Measurements from ENCODE around the gene COL8A1. TPM values are rescaled to one million over a fixed set of nuclear protein-coding genes. Genes with fewer than 3 reads are reported as not detected.

COL8A1 gene
- total RNA-seq, 4 donors from 2014 or later = 31.5 to 139 (median 71.4) TPM

GRCh38 chr3:99795573-99795972 lies 157.2 kb downstream of the COL8A1 start:
- WGBS = 91% methylated on average over 15 of the region's 15 CpGs
- intact Hi-C loops (cut with DNase I) = no loop called here
- H3K36me3 ChIP-seq = peaks cover 0 to 11% (median 0%) of the 10 kb centered on the region in 4 donors
- H3K27ac ChIP-seq (replicated peaks in 1 of 4) = no peak overlapping the region
- no peak overlapping the region for H3K4me3 ChIP-seq
- H3K9me3 ChIP-seq = no peaks in the 10 kb centered on the region
- DNase-seq (ENCODE audit: extremely low spot score) = no peak
- no peaks in the 10 kb centered on the region for H3K27me3 ChIP-seq
- no peak for TF ChIP-seq CTCF (IDR thresholded peaks at IDR 0.05)
- no peak for TF ChIP-seq POLR2A (IDR thresholded peaks at IDR 0.05; ENCODE audit: low read depth)
- TF ChIP-seq POLR2AphosphoS5 (IDR thresholded peaks at IDR 0.05) = no peak
- no peak for TF ChIP-seq EP300 (IDR thresholded peaks at IDR 0.05)
- no peaks in the 10 kb centered on the region for H3K4me1 ChIP-seq

GRCh38 chr3:99799422-99799821 lies 161.0 kb downstream of the COL8A1 start:
- 81% methylated on average over 4 of the region's 4 CpGs for WGBS
- Histone ChIP-seq H3K4me3 (no peak overlapping the region), H3K4me1 (no peaks in the 10 kb centered on the region), H3K9me3 (no peaks in the 10 kb centered on the region), H3K27me3 (no peaks in the 10 kb centered on the region), H3K27ac (replicated peaks in 1 of 4) (no peak overlapping the region), H3K36me3 (peaks cover 0 to 7% (median 0%) of the 10 kb centered on the region in 4 donors)
- TF ChIP-seq CTCF (IDR thresholded peaks at IDR 0.05) (no peak), EP300 (IDR thresholded peaks at IDR 0.05) (no peak), POLR2A (IDR thresholded peaks at IDR 0.05; ENCODE audit: low read depth) (no peak), POLR2AphosphoS5 (IDR thresholded peaks at IDR 0.05) (no peak)
- intact Hi-C loops (cut with DNase I) = no loop called here
- no peak for DNase-seq (ENCODE audit: extremely low spot score)

GRCh38 chr3:99803297-99803696 lies 164.9 kb downstream of the COL8A1 start:
- no peak for DNase-seq (ENCODE audit: extremely low spot score)
- intact Hi-C loops (cut with DNase I) = no loop called here
- 50% methylated on average over 1 of the region's 1 CpG for WGBS
- Histone ChIP-seq H3K4me3 (no peak overlapping the region), H3K27ac (replicated peaks in 1 of 4) (no peak overlapping the region), H3K4me1 (peaks cover 0 to 5% (median 0%) of the 10 kb centered on the region in 4 donors), H3K9me3 (peaks cover 0 to 9% (median 3%) of the 10 kb centered on the region in 4 donors), H3K27me3 (no peaks in the 10 kb centered on the region), H3K36me3 (no peaks in the 10 kb centered on the region)
- TF ChIP-seq CTCF (IDR thresholded peaks at IDR 0.05) (no peak), POLR2A (IDR thresholded peaks at IDR 0.05; ENCODE audit: low read depth) (no peak), POLR2AphosphoS5 (IDR thresholded peaks at IDR 0.05) (no peak), EP300 (IDR thresholded peaks at IDR 0.05) (no peak)

- Histone ChIP-seq H3K27ac (replicated peaks in 1 of 4) (no peak overlapping the region), H3K4me3 (no peak overlapping the region), H3K36me3 (no peaks in the 10 kb centered on the region), H3K4me1 (peaks cover 0 to 7% (median 0%) of the 10 kb centered on the region in 4 donors), H3K27me3 (no peaks in the 10 kb centered on the region), H3K9me3 (peaks cover 0 to 9% (median 3%) of the 10 kb centered on the region in 4 donors)
- 95% methylated on average over 2 of the region's 2 CpGs for WGBS
- no peak for DNase-seq (ENCODE audit: extremely low spot score)
- TF ChIP-seq CTCF (IDR thresholded peaks at IDR 0.05) = no peak
- TF ChIP-seq EP300 (IDR thresholded peaks at IDR 0.05) = no peak
- no peak for TF ChIP-seq POLR2A (IDR thresholded peaks at IDR 0.05; ENCODE audit: low read depth)
- no peak for TF ChIP-seq POLR2AphosphoS5 (IDR thresholded peaks at IDR 0.05)
- intact Hi-C loops (cut with DNase I) = no loop called here
These were observed 166.8 kb downstream of the COL8A1 start for GRCh38 chr3:99805160-99805559.

Data from esophagus muscularis mucosa (tissue), 4 donors.